Activated T-cell treated with anti-CD3 and anti-CD28 coated beads, Interleukin-2, amount 50 U/mL, for 24 hours (primary cell): ENCODE results near the gene NAALADL2.
"Not testable (repeated sequence)": the region's sequence is repeated elsewhere in the genome, so short reads cannot be mapped to it uniquely, and the experiment has no call there.

Experiments
- DNase-seq: peaks from one replicate; pipeline ENCODE4 v3.0.0-alpha.2; 2020
- H3K27ac Mint-ChIP-seq: 2 replicates; pipeline ENCODE4 v1.8.0; 2020; ENCODE audit warnings: mild to moderate bottlenecking, mixed read lengths
- H3K27me3 Mint-ChIP-seq: 2 replicates; pipeline ENCODE4 v1.8.0; 2020; ENCODE audit warnings: mixed read lengths
- H3K36me3 Mint-ChIP-seq: 2 replicates; pipeline ENCODE4 v1.8.0; 2020; ENCODE audit warnings: low read depth, mixed read lengths
- H3K4me1 Mint-ChIP-seq: 2 replicates; pipeline ENCODE4 v1.8.0; 2020; ENCODE audit warnings: low read depth, mixed read lengths
- H3K4me3 Mint-ChIP-seq: 2 replicates; pipeline ENCODE4 v1.8.0; 2020; ENCODE audit warnings: mild to moderate bottlenecking, moderate library complexity, mixed read lengths
- H3K9me3 Mint-ChIP-seq: 2 replicates; pipeline ENCODE4 v1.8.0; 2020; ENCODE audit warnings: mixed read lengths

NAALADL2 gene

GRCh38 chr3:175132706-175133105 is 273.6 kb downstream of the NAALADL2 start:
- H3K27ac Mint-ChIP-seq: not testable (repeated sequence)

GRCh38 chr3:175144368-175144767 is 285.2 kb downstream of the NAALADL2 start:
- Mint-ChIP-seq H3K27ac (no peak overlapping the region), H3K4me1 (no peaks in the 10 kb centered on the region), H3K36me3 (no peaks in the 10 kb centered on the region), H3K9me3 (peaks cover 15% of the 10 kb centered on the region), H3K4me3 (no peak overlapping the region), H3K27me3 (no peaks in the 10 kb centered on the region)
- no peak for DNase-seq

More at GRCh38 chr3:175132706-175133105, 273.6 kb downstream of the NAALADL2 start:
- not testable (repeated sequence) for H3K4me1 Mint-ChIP-seq, H3K4me3 Mint-ChIP-seq, DNase-seq, H3K27me3 Mint-ChIP-seq, H3K9me3 Mint-ChIP-seq, H3K36me3 Mint-ChIP-seq

GRCh38 chr3:175146258-175146657 is 287.1 kb downstream of the NAALADL2 start:
- Mint-ChIP-seq H3K4me3 (no peak overlapping the region), H3K27ac (no peak overlapping the region), H3K4me1 (no peaks in the 10 kb centered on the region), H3K36me3 (no peaks in the 10 kb centered on the region), H3K27me3 (no peaks in the 10 kb centered on the region), H3K9me3 (peaks cover 12% of the 10 kb centered on the region)
- no peak for DNase-seq

GRCh38 chr3:175149675-175150074 is 290.5 kb downstream of the NAALADL2 start:
- Mint-ChIP-seq H3K36me3 (no peaks in the 10 kb centered on the region), H3K27me3 (no peaks in the 10 kb centered on the region)
- DNase-seq: no peak

GRCh38 chr3:175150812-175151401 is 291.8 kb downstream of the NAALADL2 start:
- DNase-seq: no peak
- H3K27ac Mint-ChIP-seq: no peak overlapping the region

More at GRCh38 chr3:175149675-175150074, 290.5 kb downstream of the NAALADL2 start:
- Mint-ChIP-seq H3K4me1 (no peaks in the 10 kb centered on the region), H3K9me3 (peaks cover 10% of the 10 kb centered on the region), H3K27ac (no peak overlapping the region), H3K4me3 (no peak overlapping the region)

GRCh38 chr3:175153595-175153994 is 294.5 kb downstream of the NAALADL2 start:
- Mint-ChIP-seq H3K9me3 (no peaks in the 10 kb centered on the region), H3K27ac (no peak overlapping the region), H3K4me1 (no peaks in the 10 kb centered on the region), H3K4me3 (no peak overlapping the region), H3K36me3 (no peaks in the 10 kb centered on the region), H3K27me3 (no peaks in the 10 kb centered on the region)
- no peak for DNase-seq

More at GRCh38 chr3:175150812-175151401, 291.8 kb downstream of the NAALADL2 start:
- Mint-ChIP-seq H3K4me3 (no peak overlapping the region), H3K9me3 (peaks cover 10% of the 10 kb centered on the region), H3K27me3 (no peaks in the 10 kb centered on the region), H3K4me1 (no peaks in the 10 kb centered on the region), H3K36me3 (no peaks in the 10 kb centered on the region)

GRCh38 chr3:175155172-175155571 is 296.0 kb downstream of the NAALADL2 start:
- Mint-ChIP-seq H3K27me3 (no peaks in the 10 kb centered on the region), H3K27ac (no peak overlapping the region), H3K36me3 (no peaks in the 10 kb centered on the region), H3K4me3 (no peak overlapping the region), H3K4me1 (no peaks in the 10 kb centered on the region), H3K9me3 (no peaks in the 10 kb centered on the region)
- DNase-seq: no peak

- no peak overlapping the region for H3K27ac Mint-ChIP-seq
- no peaks in the 10 kb centered on the region for H3K27me3 Mint-ChIP-seq
- H3K4me1 Mint-ChIP-seq: no peaks in the 10 kb centered on the region
- H3K9me3 Mint-ChIP-seq: no peaks in the 10 kb centered on the region
- no peaks in the 10 kb centered on the region for H3K36me3 Mint-ChIP-seq
- DNase-seq: no peak
- H3K4me3 Mint-ChIP-seq: no peak overlapping the region
These were observed 300.1 kb downstream of the NAALADL2 start for GRCh38 chr3:175159202-175159601.

GRCh38 chr3:175161291-175161690 is 302.2 kb downstream of the NAALADL2 start:
- no peak for DNase-seq
- Mint-ChIP-seq H3K27me3 (no peaks in the 10 kb centered on the region), H3K4me1 (no peaks in the 10 kb centered on the region), H3K9me3 (no peaks in the 10 kb centered on the region), H3K36me3 (no peaks in the 10 kb centered on the region), H3K4me3 (no peak overlapping the region), H3K27ac (no peak overlapping the region)

- no peak overlapping the region for H3K27ac Mint-ChIP-seq
- H3K9me3 Mint-ChIP-seq: no peaks in the 10 kb centered on the region
- H3K27me3 Mint-ChIP-seq: no peaks in the 10 kb centered on the region
- no peak for DNase-seq
- H3K4me1 Mint-ChIP-seq: no peaks in the 10 kb centered on the region
- no peaks in the 10 kb centered on the region for H3K36me3 Mint-ChIP-seq
- H3K4me3 Mint-ChIP-seq: no peak overlapping the region
These were observed 304.6 kb downstream of the NAALADL2 start for GRCh38 chr3:175163686-175164085.

- not testable (repeated sequence) for DNase-seq, H3K4me1 Mint-ChIP-seq, H3K9me3 Mint-ChIP-seq, H3K27ac Mint-ChIP-seq, H3K36me3 Mint-ChIP-seq, H3K27me3 Mint-ChIP-seq, H3K4me3 Mint-ChIP-seq
These were observed 314.0 kb downstream of the NAALADL2 start for GRCh38 chr3:175173117-175173516.

GRCh38 chr3:175176556-175176955 is 317.4 kb downstream of the NAALADL2 start:
- H3K27ac Mint-ChIP-seq: no peak overlapping the region
- no peak overlapping the region for H3K4me3 Mint-ChIP-seq
- H3K4me1 Mint-ChIP-seq: no peaks in the 10 kb centered on the region
- DNase-seq: no peak
- no peaks in the 10 kb centered on the region for H3K27me3 Mint-ChIP-seq
- H3K9me3 Mint-ChIP-seq: peaks cover 4% of the 10 kb centered on the region
- H3K36me3 Mint-ChIP-seq: no peaks in the 10 kb centered on the region

- no peak for DNase-seq
- Mint-ChIP-seq H3K9me3 (peaks cover 5% of the 10 kb centered on the region), H3K4me1 (no peaks in the 10 kb centered on the region), H3K36me3 (no peaks in the 10 kb centered on the region), H3K27me3 (no peaks in the 10 kb centered on the region), H3K4me3 (no peak overlapping the region), H3K27ac (no peak overlapping the region)
These were observed 319.9 kb downstream of the NAALADL2 start for GRCh38 chr3:175179055-175179454.

- Mint-ChIP-seq H3K36me3 (no peaks in the 10 kb centered on the region), H3K4me1 (no peaks in the 10 kb centered on the region), H3K27ac (no peak overlapping the region), H3K9me3 (peaks cover 12% of the 10 kb centered on the region), H3K4me3 (no peak overlapping the region), H3K27me3 (no peaks in the 10 kb centered on the region)
- DNase-seq: no peak
These were observed 325.3 kb downstream of the NAALADL2 start for GRCh38 chr3:175184392-175184791.

GRCh38 chr3:175185903-175186302 is 326.8 kb downstream of the NAALADL2 start:
- H3K9me3 Mint-ChIP-seq: peaks cover 14% of the 10 kb centered on the region
- no peaks in the 10 kb centered on the region for H3K36me3 Mint-ChIP-seq
- no peak overlapping the region for H3K27ac Mint-ChIP-seq
- no peak overlapping the region for H3K4me3 Mint-ChIP-seq
- no peaks in the 10 kb centered on the region for H3K27me3 Mint-ChIP-seq
- no peaks in the 10 kb centered on the region for H3K4me1 Mint-ChIP-seq
- no peak for DNase-seq

GRCh38 chr3:175186511-175186910 is 327.4 kb downstream of the NAALADL2 start:
- H3K27ac Mint-ChIP-seq: no peak overlapping the region
- H3K36me3 Mint-ChIP-seq: no peaks in the 10 kb centered on the region
- no peaks in the 10 kb centered on the region for H3K4me1 Mint-ChIP-seq
- no peaks in the 10 kb centered on the region for H3K27me3 Mint-ChIP-seq
- DNase-seq: no peak
- peaks cover 14% of the 10 kb centered on the region for H3K9me3 Mint-ChIP-seq
- no peak overlapping the region for H3K4me3 Mint-ChIP-seq
